ENCODE results near the gene DGCR2.

Gene DGCR2

DNA sequence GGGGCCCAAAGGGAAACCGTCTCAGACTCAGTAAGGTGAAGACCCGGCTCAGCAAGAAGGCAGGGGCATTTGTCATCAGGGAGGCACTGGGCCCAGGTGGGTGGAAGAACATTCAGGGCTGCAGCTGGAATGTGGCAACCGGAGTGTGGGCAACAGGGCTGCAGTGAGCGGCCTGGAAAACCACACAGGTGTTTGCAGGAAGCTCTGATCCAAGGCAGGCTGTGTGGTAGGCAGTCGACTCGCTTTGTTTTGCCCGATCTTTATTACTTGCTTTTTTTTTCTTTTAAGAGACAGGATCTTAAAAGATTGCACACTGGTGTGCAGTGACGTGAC, 82.8 kb downstream of the DGCR2 start:
- FAIRE-seq (no peak), DNase-seq (ENCODE audit: insufficient read length, low spot score) (no peak)
- TF ChIP-seq, protein P1, sequence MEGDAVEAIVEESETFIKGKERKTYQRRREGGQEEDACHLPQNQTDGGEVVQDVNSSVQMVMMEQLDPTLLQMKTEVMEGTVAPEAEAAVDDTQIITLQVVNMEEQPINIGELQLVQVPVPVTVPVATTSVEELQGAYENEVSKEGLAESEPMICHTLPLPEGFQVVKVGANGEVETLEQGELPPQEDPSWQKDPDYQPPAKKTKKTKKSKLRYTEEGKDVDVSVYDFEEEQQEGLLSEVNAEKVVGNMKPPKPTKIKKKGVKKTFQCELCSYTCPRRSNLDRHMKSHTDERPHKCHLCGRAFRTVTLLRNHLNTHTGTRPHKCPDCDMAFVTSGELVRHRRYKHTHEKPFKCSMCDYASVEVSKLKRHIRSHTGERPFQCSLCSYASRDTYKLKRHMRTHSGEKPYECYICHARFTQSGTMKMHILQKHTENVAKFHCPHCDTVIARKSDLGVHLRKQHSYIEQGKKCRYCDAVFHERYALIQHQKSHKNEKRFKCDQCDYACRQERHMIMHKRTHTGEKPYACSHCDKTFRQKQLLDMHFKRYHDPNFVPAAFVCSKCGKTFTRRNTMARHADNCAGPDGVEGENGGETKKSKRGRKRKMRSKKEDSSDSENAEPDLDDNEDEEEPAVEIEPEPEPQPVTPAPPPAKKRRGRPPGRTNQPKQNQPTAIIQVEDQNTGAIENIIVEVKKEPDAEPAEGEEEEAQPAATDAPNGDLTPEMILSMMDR (IDR thresholded peaks at IDR 0.05; ENCODE audit: insufficient read depth, missing control alignments): no peak

DNA sequence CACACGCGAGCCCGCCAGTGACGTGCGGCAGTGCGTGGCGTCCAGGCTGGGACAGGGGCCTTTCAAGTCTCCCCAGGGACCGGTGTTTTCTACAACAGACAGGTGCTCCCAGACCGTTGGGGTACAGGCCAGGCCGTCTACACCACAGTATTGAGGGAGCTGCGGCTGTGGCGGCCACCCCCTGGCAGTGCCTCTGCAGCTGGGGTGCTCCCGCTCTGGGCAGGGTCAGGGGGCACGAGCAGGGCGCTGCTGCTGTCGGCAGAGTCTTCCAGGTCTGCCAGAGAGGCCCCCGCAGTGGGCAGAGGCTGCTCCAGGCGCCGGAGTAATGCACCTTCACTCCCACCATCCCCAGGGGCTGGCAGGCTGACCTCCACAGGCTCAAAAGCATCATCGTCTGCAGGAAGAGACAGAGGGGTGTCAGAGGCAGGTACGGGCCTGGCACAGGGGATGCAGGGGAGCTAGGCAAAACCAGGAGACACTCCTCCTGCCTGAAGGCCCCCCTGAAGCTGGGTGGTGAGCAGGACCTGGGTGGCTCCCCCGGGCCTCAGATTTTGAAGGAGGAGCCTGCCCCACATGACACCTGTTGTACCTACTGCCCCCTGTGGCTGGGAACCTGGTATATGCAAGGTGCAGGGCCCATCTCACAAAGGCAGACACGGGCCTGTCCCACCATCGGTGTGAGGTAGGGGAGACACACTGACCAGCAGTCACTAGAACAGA, 83.3 kb downstream of the DGCR2 start:
- no peak for DNase-seq (ENCODE audit: insufficient read length, low spot score)
- no peak for FAIRE-seq
- TF ChIP-seq, protein P1 (IDR thresholded peaks at IDR 0.05; ENCODE audit: insufficient read depth, missing control alignments): no peak

DNA sequence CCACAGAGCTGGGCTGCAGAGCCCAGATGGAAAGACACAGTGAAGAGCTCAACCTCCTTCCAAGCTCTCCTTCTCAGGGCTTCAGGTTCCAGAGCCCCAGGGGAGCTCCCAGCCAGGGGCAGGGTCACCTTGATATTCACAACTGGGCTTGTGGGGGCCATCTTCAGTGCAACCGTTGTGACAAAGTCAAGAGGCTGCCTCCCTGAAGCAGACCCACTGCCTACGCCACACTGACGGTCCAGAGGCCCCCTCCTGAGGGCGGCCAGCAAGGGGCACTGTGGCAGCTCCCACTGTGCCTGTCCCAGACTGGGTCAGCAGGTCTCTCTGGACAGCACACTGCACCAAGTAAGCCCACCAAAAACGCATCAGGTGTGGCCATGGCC, 84.1 kb downstream of the DGCR2 start:
- no peak for DNase-seq (ENCODE audit: insufficient read length, low spot score)
- FAIRE-seq: no peak
- TF ChIP-seq, protein P1 (IDR thresholded peaks at IDR 0.05; ENCODE audit: insufficient read depth, missing control alignments): no peak

DNA sequence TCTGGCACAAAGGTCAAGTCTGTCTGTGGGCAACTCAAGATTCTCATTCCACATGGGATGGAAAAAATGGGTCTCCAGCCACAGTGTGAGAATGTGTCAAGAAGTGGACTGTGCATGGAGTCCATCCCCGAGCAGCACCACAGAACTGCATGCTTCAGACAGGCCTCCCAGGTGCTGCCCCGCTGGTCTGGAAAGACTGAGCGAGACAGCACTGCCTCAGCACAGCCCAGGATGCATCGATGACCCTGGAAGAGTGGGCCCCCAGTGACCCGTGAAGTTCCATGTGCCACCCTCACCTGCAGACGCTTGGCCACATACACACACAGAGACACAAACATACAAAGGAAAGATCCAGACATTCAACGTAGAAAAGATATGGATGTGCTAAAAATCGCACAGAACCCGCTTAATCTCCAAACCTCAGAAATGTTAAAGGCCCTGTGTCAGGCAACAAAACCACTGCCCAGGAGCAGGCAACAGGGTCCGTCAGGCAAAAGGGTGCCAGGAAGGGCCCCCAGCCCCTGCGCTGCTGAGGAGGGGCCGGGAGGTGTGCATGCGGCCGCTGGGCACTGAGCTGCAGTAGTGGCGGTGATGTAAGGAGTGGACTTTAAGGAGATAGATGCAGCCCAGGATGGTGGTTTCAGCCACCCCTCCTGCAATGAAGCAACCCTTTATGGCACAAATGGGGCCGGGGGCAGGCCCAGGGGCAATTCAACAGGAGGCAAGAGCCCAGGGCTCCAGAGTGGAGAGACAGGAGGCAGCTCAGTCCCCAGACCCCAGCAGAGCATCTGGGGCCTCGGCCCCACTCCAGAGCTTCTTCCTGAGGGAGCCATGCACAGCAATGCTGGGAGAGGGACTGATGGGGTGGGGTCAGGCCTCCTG, 84.7 kb downstream of the DGCR2 start:
- DNase-seq (ENCODE audit: insufficient read length, low spot score) (no peak), FAIRE-seq (no peak)
- TF ChIP-seq, protein P1 (IDR thresholded peaks at IDR 0.05; ENCODE audit: insufficient read depth, missing control alignments): no peak

DNA sequence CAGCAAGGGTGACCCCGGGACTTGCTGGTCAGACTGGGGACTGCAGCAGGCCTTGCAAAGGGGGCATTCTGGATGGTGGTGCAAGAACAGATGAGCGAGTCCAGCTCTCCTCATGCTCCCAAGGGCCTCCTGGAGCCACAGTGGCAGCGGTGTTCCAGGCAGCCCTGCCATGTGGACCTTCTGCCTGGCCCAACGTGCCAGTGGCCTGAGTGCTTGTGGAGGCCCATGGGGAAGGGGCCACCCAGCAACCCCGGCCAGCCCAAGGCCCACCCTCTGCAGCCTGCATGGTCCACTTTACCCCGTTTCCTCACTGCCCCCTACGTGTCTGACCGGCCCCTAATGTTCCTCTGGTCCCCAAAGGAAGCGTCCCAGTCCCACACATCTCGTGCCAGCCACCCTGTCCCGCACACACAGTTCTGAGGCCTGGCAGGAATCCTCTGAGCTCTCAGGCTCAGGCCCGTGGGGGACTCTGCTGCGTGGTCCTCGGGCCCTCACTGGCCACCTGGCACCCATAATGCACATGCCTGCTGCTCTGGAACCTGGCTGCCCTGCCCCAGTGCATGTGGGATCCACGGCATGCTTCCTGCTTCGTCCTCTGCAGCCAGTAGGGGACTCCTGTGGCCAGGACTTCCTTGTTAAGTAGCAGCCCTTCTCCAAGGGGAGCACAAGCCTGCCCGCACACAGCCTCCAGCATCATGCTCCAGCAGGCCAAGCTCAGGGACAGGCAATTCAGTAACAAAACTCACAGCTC, 85.5 kb downstream of the DGCR2 start:
- no peak for DNase-seq (ENCODE audit: insufficient read length, low spot score)
- FAIRE-seq: no peak
- TF ChIP-seq, protein P1 (IDR thresholded peaks at IDR 0.05; ENCODE audit: insufficient read depth, missing control alignments): no peak

DNA sequence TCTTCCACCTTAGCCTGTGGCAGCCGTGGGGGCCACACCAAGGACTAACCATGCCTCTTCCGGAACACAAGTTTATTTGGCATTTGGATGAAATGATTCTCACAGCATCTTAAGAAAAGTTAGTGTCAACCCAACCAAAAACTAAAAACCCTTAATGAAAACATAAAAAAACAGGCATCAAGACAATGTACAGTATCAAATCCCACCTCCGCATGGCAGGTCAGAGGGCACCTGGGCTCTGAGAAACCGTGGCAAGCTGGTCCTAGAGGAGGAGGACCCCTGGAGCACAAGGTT, 86.0 kb downstream of the DGCR2 start:
- no peak for DNase-seq (ENCODE audit: insufficient read length, low spot score)
- TF ChIP-seq, protein P1 (IDR thresholded peaks at IDR 0.05; ENCODE audit: insufficient read depth, missing control alignments): no peak
- FAIRE-seq: no peak
